ENCODE measurements around the gene MAP1LC3A.

MAP1LC3A gene

GRCh38 chr20:34575756-34576155, 17.2 kb downstream of the MAP1LC3A start:
- Histone ChIP-seq H3K36me3 (peaks cover 3% of the 10 kb centered on the region), H3K27ac (no peak overlapping the region)

GRCh38 chr20:34577061-34577460, 18.5 kb downstream of the MAP1LC3A start:
- no peaks in the 10 kb centered on the region for H3K9me3 ChIP-seq (ENCODE audit: severe bottlenecking)
- no peak for TF ChIP-seq CTCF (IDR thresholded peaks at IDR 0.05; ENCODE audit: low read depth, low read length)
- H3K27ac ChIP-seq = no peak overlapping the region
- peaks cover 3% of the 10 kb centered on the region for H3K36me3 ChIP-seq
- H3K27me3 ChIP-seq (ENCODE audit: insufficient read depth, low read depth, severe bottlenecking) = no peaks in the 10 kb centered on the region
- no peak overlapping the region for H3K4me3 ChIP-seq (ENCODE audit: low read depth, low read length)
- no peak for DNase-seq

More at GRCh38 chr20:34575756-34576155, 17.2 kb downstream of the MAP1LC3A start:
- DNase-seq = no peak
- H3K27me3 ChIP-seq (ENCODE audit: insufficient read depth, low read depth, severe bottlenecking) = no peaks in the 10 kb centered on the region
- TF ChIP-seq CTCF (IDR thresholded peaks at IDR 0.05; ENCODE audit: low read depth, low read length) = no peak
- no peaks in the 10 kb centered on the region for H3K9me3 ChIP-seq (ENCODE audit: severe bottlenecking)
- H3K4me3 ChIP-seq (ENCODE audit: low read depth, low read length) = no peak overlapping the region

GRCh38 chr20:34578025-34578424, 19.5 kb downstream of the MAP1LC3A start:
- Histone ChIP-seq H3K27ac (no peak overlapping the region), H3K9me3 (ENCODE audit: severe bottlenecking) (no peaks in the 10 kb centered on the region), H3K27me3 (ENCODE audit: insufficient read depth, low read depth, severe bottlenecking) (no peaks in the 10 kb centered on the region), H3K4me3 (ENCODE audit: low read depth, low read length) (no peak overlapping the region), H3K36me3 (no peaks in the 10 kb centered on the region; the same call in none of the 2 replicates)
- no peak for TF ChIP-seq CTCF (IDR thresholded peaks at IDR 0.05; ENCODE audit: low read depth, low read length)
- no peak for DNase-seq

GRCh38 chr20:34578521-34578920, 20.0 kb downstream of the MAP1LC3A start:
- peak; percentile 86 for DNase-seq
- TF ChIP-seq CTCF (IDR thresholded peaks at IDR 0.05; ENCODE audit: low read depth, low read length) = 0 out of 2 replicates have a peak, but pooled peaks have one; percentile 17
- H3K36me3 ChIP-seq = no peaks in the 10 kb centered on the region; the same call in none of the 2 replicates

GRCh38 chr20:34579191-34579978, 20.9 kb downstream of the MAP1LC3A start:
- H3K27ac ChIP-seq = no peak overlapping the region
- peak; percentile 42 for DNase-seq
- H3K27me3 ChIP-seq (ENCODE audit: insufficient read depth, low read depth, severe bottlenecking) = no peaks in the 10 kb centered on the region
- H3K9me3 ChIP-seq (ENCODE audit: severe bottlenecking) = no peaks in the 10 kb centered on the region
- TF ChIP-seq CTCF (IDR thresholded peaks at IDR 0.05; ENCODE audit: low read depth, low read length) = peak; percentile 59
- H3K4me3 ChIP-seq (ENCODE audit: low read depth, low read length) = no peak overlapping the region
- no peaks in the 10 kb centered on the region; the same call in none of the 2 replicates for H3K36me3 ChIP-seq

More at GRCh38 chr20:34578521-34578920, 20.0 kb downstream of the MAP1LC3A start:
- Histone ChIP-seq H3K27ac (no peak overlapping the region), H3K27me3 (ENCODE audit: insufficient read depth, low read depth, severe bottlenecking) (no peaks in the 10 kb centered on the region), H3K4me3 (ENCODE audit: low read depth, low read length) (no peak overlapping the region), H3K9me3 (ENCODE audit: severe bottlenecking) (no peaks in the 10 kb centered on the region)

Data from WERI-Rb-1 (cell line).